Stimulated activated naive CD4-positive, alpha-beta T cell (primary cell): Measurements from ENCODE around the gene NOC4L.

ENCODE experiments used
- DNase-seq, 6 experiments: peaks; one replicate each; lab custom pipeline; 2025; lab: John Stamatoyannopoulos, UW

NOC4L gene

GRCh38 chr12:132197581-132198354 is 53.5 kb downstream of the NOC4L start:
- DNase-seq, result no peak

GRCh38 chr12:132199101-132199500 is 54.8 kb downstream of the NOC4L start:
- DNase-seq, result no peak

- no peak for DNase-seq
Observed at GRCh38 chr12:132199526-132200319, 55.5 kb downstream of the NOC4L start.

GRCh38 chr12:132200800-132201199 is 56.5 kb downstream of the NOC4L start:
- no peak for DNase-seq

- DNase-seq, result no peak
Observed at GRCh38 chr12:132201391-132202120, 57.3 kb downstream of the NOC4L start.
